Measurements from ENCODE around the gene UQCRH. TPM values are rescaled to one million over a fixed set of nuclear protein-coding genes. Genes with fewer than 3 reads are reported as not detected.
A peak's percentile ranks its signal among the peaks of the same experiment; 100 is the strongest.

Gene UQCRH
- total and polyA plus RNA-seq, 2 of the 13 experiments (the other 11 are each of a cell fraction or from before 2014, with no cell fraction given), result 548 to 556 TPM

DNA sequence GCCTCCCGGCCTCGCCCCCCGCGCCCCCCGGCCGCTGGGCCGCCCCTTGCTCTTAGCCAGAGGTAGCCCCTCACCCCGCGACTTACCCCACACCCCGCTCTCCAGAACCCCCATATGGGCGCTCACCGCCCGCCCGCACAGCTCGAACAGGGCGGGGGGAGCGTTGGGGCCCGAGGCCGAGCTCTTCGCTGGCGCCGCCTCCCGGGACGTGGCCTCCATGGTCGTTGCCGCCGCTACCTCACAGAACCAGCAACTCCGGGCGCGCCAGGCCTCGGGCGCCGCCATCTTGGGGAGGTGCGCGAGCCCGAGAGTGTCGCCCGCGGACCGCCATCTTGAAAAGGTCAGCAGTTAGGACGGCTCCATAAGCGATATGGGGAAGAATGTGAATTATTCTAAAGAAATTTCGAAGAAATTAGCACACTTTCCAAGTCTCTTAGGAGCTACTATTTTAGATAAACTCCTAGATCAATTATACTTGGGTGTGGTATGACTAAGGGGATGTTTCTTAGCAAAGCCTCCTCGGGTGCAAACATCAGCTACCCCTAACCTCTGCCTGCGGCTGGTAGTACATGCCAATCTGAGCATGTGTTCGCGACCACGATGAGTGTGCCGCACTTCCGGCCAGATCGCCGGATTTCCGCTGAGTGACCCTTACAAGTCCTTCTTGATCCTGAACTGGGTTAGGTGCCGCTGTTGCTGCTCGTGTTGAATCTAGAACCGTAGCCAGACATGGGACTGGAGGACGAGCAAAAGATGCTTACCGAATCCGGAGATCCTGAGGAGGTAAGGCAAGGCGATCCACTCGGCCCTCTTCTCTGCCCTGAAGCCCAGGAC lies at the start of gene UQCRH, which contains the start of gene LRRC41 (continued):
- TF ChIP-seq, protein P1, sequence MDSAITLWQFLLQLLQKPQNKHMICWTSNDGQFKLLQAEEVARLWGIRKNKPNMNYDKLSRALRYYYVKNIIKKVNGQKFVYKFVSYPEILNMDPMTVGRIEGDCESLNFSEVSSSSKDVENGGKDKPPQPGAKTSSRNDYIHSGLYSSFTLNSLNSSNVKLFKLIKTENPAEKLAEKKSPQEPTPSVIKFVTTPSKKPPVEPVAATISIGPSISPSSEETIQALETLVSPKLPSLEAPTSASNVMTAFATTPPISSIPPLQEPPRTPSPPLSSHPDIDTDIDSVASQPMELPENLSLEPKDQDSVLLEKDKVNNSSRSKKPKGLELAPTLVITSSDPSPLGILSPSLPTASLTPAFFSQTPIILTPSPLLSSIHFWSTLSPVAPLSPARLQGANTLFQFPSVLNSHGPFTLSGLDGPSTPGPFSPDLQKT (CRISPR knock-in tag; IDR thresholded peaks at IDR 0.05; ENCODE audit: borderline replicate concordance), result 0 out of 2 replicates have a peak, but pooled peaks have one; percentile 27
- TF ChIP-seq ZEB1 (IDR thresholded peaks at IDR 0.05; ENCODE audit: insufficient replicate concordance, low read depth) (peak; percentile 29), KDM4B (CRISPR knock-in tag; IDR thresholded peaks at IDR 0.05) (peak; percentile 71; the same call in 1 of the 2 replicates), ARNT2 (CRISPR knock-in tag; IDR thresholded peaks at IDR 0.05; ENCODE audit: low read depth) (peak; percentile 21; the same call in 1 of the 2 replicates), FOXO1 (CRISPR knock-in tag; IDR thresholded peaks at IDR 0.05) (peak; percentile 16; the same call in 1 of the 2 replicates), CBFB (CRISPR knock-in tag; IDR thresholded peaks at IDR 0.05) (no peak), NR1H2 (CRISPR knock-in tag; IDR thresholded peaks at IDR 0.05; ENCODE audit: borderline replicate concordance, low read depth) (no peak), ZNF33A (CRISPR knock-in tag; IDR thresholded peaks at IDR 0.05; ENCODE audit: borderline replicate concordance) (peak; percentile 70; the same call in 1 of the 2 replicates), NFATC3 (CRISPR knock-in tag; IDR thresholded peaks at IDR 0.05) (no peak), CENPX (CRISPR knock-in tag; IDR thresholded peaks at IDR 0.05) (no peak), GATAD1 (CRISPR knock-in tag; IDR thresholded peaks at IDR 0.05) (peak; percentile 80), BHLHE40 (IDR thresholded peaks at IDR 0.05; ENCODE audit: low read length) (peak; percentile 94), ZNF232 (CRISPR knock-in tag; IDR thresholded peaks at IDR 0.05; ENCODE audit: borderline replicate concordance) (peak; percentile 45; the same call in 1 of the 2 replicates), ZNF598 (CRISPR knock-in tag; IDR thresholded peaks at IDR 0.05; ENCODE audit: borderline replicate concordance) (peak; percentile 15; the same call in 1 of the 2 replicates), FOXJ3 (CRISPR knock-in tag; IDR thresholded peaks at IDR 0.05; ENCODE audit: borderline replicate concordance) (0 out of 2 replicates have a peak, but pooled peaks have one; percentile 32), MXI1 (IDR thresholded peaks at IDR 0.05; ENCODE audit: borderline replicate concordance, low read depth, low read length) (peak; percentile 71; the same call in 1 of the 3 replicates), YY1 (IDR thresholded peaks at IDR 0.05; ENCODE audit: insufficient read depth, insufficient replicate concordance, low read depth, low read length) (peak; percentile 99), ZNF296 (CRISPR knock-in tag; conservative IDR thresholded peaks at IDR 0.05) (no peak; the same call in 1 of the 2 replicates), NCOA2 (CRISPR knock-in tag; IDR thresholded peaks at IDR 0.05) (no peak; the same call in 1 of the 2 replicates), AHR (CRISPR knock-in tag; IDR thresholded peaks at IDR 0.05) (0 out of 2 replicates have a peak, but pooled peaks have one; percentile 3), FOXK2 (IDR thresholded peaks at IDR 0.05) (peak; percentile 99)
- TF ChIP-seq, protein P2, sequence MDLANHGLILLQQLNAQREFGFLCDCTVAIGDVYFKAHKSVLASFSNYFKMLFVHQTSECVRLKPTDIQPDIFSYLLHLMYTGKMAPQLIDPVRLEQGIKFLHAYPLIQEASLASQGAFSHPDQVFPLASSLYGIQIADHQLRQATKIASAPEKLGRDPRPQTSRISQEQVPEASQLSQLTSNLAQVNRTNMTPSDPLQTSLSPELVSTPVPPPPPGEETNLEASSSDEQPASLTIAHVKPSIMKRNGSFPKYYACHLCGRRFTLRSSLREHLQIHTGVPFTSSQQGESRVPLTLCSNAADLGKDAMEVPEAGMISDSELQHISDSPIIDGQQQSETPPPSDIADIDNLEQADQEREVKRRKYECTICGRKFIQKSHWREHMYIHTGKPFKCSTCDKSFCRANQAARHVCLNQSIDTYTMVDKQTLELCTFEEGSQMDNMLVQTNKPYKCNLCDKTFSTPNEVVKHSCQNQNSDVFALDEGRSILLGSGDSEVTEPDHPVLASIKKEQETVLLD (CRISPR knock-in tag; IDR thresholded peaks at IDR 0.05; ENCODE audit: low read depth), result peak; percentile 69
- TF ChIP-seq, protein P3, sequence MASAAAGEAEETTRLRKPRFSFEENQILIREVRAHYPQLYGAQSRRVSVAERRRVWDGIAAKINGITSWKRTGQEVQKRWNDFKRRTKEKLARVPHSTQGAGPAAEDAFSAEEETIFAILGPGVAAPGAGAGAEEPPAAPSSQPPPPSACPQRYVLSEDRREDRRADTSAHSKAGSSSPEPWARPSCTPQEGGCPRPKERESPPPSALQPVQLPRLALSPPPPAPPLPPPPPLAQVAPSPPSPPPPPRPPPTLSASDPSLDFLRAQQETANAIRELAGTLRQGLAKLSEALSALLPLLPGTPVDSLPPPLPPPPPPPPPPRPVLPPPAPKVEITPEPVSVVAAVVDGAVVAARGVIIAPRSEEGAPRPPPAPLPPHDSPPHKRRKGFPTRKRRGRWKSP (CRISPR knock-in tag; IDR thresholded peaks at IDR 0.05), result 0 out of 2 replicates have a peak, but pooled peaks have one; percentile 18
- TF ChIP-seq, protein P4, sequence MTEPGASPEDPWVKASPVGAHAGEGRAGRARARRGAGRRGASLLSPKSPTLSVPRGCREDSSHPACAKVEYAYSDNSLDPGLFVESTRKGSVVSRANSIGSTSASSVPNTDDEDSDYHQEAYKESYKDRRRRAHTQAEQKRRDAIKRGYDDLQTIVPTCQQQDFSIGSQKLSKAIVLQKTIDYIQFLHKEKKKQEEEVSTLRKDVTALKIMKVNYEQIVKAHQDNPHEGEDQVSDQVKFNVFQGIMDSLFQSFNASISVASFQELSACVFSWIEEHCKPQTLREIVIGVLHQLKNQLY (CRISPR knock-in tag; IDR thresholded peaks at IDR 0.05), result no peak
- TF ChIP-seq, protein P5, sequence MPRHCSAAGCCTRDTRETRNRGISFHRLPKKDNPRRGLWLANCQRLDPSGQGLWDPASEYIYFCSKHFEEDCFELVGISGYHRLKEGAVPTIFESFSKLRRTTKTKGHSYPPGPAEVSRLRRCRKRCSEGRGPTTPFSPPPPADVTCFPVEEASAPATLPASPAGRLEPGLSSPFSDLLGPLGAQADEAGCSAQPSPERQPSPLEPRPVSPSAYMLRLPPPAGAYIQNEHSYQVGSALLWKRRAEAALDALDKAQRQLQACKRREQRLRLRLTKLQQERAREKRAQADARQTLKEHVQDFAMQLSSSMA (CRISPR knock-in tag; IDR thresholded peaks at IDR 0.05), result peak; percentile 100

Data from HepG2 (cell line).